Skeletal muscle tissue (tissue), 4 donors: ENCODE data around the gene KCTD16. TPM values are rescaled to one million over a fixed set of nuclear protein-coding genes. Genes with fewer than 3 reads are reported as not detected.

Experiments used
- H3K27ac ChIP-seq: one replicate; pipeline ENCODE4 v1.7.0; 2013; ENCODE audit warnings: mild to moderate bottlenecking, low read depth, low read length, inconsistent platforms
- H3K27me3 ChIP-seq, 3 donors: one replicate each; pipeline ENCODE4 v1.7.0; 2013; ENCODE audit warnings: low read length in 3 of 3; ENCODE audit not compliant: control insufficient read depth in 3 of 3, insufficient read depth in 3 of 3
- H3K36me3 ChIP-seq, 3 donors: one replicate each; pipeline ENCODE4 v1.7.0; 2013; ENCODE audit warnings: low read length in 3 of 3; ENCODE audit not compliant: control insufficient read depth in 3 of 3, insufficient read depth in 3 of 3
- H3K4me1 ChIP-seq, 3 donors: one replicate each; pipeline ENCODE4 v1.7.0; 2013; ENCODE audit warnings: low read length in 3 of 3, mild to moderate bottlenecking in 3 of 3; ENCODE audit not compliant: control insufficient read depth in 3 of 3, insufficient read depth in 3 of 3
- H3K4me3 ChIP-seq, 3 donors: one replicate each; pipeline ENCODE4 v1.7.0; 2013; ENCODE audit warnings: low read length in 3 of 3
- H3K9ac ChIP-seq, 3 donors: one replicate each; pipeline ENCODE4 v1.7.0; 2013; ENCODE audit warnings: low read length in 3 of 3, mild to moderate bottlenecking in 3 of 3, moderate library complexity in 2 of 3, low read depth in 1 of 3
- H3K9me3 ChIP-seq, 3 donors: one replicate each; pipeline ENCODE4 v1.7.0; 2013; ENCODE audit warnings: low read length in 3 of 3; ENCODE audit not compliant: control insufficient read depth in 3 of 3
- total RNA-seq: library from RNA; depleted of rRNA; stranded (reverse); fragments of >200 nt; gene quantifications from one replicate; pipeline ENCODE4 v1.2.3, GENCODE V29; 2014
- donor health status: Osteomylitis.

KCTD16 gene
- total RNA-seq, 1 donor from 2014 or later, result under 0.01 TPM

DNA sequence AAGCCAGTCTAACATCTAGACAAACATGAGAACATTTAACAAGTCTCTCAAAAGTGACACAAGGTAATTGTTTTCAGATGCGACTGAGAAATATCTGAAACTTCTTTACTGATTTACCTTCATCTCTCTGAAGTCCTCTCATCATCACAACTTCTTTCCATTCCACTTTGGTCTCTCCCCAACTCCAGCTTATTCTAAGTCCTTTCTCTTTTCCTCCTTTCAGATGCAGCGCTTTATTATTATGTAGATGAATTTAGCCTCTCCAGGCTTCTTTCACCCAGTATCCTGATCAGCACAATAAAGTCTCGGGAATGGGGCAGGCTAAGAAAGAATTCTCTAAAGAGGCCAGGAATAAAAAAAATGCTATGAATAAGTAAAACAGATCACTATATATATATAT is 128.0 kb downstream of the KCTD16 start:
- Histone ChIP-seq H3K4me1 (no peaks in the 10 kb centered on the region), H3K36me3 (no peaks in the 10 kb centered on the region), H3K27me3 (no peaks in the 10 kb centered on the region), H3K4me3 (no peak overlapping the region), H3K27ac (no peak overlapping the region), H3K9me3 (no peaks in the 10 kb centered on the region), H3K9ac (no peak overlapping the region)

DNA sequence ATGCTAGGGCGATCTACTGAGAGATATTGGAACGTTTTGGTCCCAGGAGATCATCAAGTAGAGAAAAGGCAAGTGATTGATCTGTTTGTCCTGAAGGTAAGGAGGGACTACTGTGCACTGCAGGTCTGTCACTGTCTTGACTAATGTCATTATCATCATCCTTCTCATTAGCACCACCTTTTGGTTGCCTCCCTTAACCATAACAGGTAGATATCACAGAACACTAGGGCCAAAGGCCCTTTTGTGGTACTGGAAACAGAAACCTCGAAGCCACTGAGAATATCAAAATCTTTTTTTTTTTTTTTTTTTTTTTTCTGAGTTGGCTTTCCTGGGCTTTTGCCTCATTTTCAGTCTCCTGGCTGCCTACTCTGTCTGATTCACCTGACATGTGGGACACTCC is 134.0 kb downstream of the KCTD16 start:
- Histone ChIP-seq H3K27ac (no peak overlapping the region), H3K9ac (no peak overlapping the region), H3K4me3 (no peak overlapping the region), H3K4me1 (no peaks in the 10 kb centered on the region), H3K27me3 (no peaks in the 10 kb centered on the region), H3K36me3 (no peaks in the 10 kb centered on the region), H3K9me3 (no peaks in the 10 kb centered on the region)

DNA sequence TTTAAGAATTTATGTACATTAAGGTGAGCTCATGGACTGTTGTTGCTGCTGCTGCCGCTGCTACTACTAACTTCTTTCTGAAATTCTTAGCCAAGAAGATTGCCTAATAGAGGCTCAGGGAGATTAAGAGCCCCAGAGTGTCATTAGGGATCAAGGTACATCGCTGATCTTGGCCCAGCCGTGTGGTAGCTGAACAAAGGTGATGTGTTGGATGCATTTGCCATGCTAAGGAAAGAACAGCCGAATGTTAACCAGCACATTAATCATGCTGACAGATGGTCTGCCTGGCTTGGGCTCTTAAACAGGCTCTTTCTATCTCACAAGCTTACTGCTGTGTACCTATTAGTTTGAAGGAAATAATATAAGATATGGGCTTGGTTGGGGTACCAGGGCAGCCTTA is 137.1 kb downstream of the KCTD16 start:
- no peaks in the 10 kb centered on the region for H3K9me3 ChIP-seq
- no peak overlapping the region for H3K9ac ChIP-seq
- H3K27ac ChIP-seq, result no peak overlapping the region
- no peaks in the 10 kb centered on the region for H3K36me3 ChIP-seq
- no peak overlapping the region for H3K4me3 ChIP-seq
- no peaks in the 10 kb centered on the region for H3K27me3 ChIP-seq
- H3K4me1 ChIP-seq, result no peaks in the 10 kb centered on the region

DNA sequence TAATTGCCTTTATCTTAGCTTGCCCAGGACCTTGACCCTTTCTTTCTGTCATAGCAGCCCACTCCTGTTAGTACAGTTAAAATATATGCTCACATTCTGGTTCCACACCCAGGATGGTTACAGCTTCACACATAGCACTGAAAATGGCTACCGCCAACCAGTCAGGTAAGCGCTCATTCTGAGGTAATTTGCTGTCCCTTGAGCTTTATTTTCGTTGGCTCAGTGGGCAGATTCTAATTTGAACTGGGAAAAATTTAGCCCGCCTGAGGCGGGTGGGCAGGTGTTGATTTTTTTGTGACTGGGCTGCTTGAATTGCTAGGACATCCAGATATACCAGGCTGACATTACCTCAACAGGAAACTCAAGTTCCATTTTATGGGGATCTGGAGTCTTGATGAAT is 137.5 kb downstream of the KCTD16 start:
- Histone ChIP-seq H3K36me3 (no peaks in the 10 kb centered on the region), H3K27ac (no peak overlapping the region), H3K4me3 (no peak overlapping the region), H3K9ac (no peak overlapping the region), H3K27me3 (no peaks in the 10 kb centered on the region), H3K4me1 (no peaks in the 10 kb centered on the region), H3K9me3 (no peaks in the 10 kb centered on the region)

DNA sequence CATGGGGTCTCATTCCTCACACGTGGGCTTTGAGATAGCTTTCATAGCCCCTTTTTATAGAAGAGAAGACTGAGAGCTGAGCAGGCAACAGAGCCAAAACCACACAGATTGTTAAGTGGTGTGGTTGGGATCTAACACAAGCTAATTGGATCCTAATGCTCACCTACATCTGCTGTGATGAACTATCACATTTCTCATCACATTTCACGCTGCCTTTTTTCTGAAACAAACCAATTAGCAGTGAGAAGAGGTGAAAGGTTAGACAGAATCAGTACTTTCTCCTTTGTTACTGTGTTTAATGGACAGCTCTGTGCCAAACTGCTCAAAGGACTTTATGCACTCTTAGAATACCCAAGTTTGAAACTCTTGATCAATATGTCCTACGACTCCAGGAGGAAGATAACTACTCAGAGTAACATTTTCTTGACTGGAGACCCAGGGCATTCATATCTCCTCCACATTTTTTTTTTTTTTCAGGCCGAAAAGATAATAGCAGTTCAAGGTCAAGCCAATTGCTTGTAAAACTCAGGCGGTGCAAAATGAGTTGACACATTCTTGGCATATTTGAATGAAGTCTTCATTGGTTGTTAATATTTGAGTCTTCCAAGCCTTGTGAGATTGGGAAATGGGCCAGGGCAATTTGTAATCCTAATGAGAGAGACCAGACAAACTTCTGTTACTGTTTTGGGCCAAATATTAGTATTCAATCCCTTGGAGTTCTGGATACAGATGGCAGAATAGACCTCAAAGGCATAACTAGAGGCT is 138.4 kb downstream of the KCTD16 start:
- Histone ChIP-seq H3K9me3 (no peaks in the 10 kb centered on the region), H3K4me3 (no peak overlapping the region)

DNA sequence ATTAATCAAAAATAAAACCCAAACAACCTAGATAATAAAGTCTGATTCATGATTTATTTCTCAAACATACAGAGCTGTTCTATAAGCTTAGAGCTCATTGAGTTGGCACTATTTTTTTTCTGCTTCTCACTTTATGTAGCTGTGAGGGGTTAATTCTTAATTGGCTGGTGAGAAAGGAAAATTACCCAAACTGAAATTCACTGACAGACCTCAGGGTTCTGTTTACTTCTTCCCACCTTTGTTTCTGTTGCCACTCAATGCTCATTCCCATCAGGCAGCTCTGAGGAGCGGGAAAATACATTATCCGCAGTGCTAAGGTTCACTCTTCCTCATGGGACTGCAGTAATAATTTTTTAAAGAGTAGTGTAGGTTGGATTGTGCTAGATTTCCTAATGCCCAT is 139.9 kb downstream of the KCTD16 start:
- no peaks in the 10 kb centered on the region for H3K4me1 ChIP-seq
- no peak overlapping the region for H3K27ac ChIP-seq
- no peaks in the 10 kb centered on the region for H3K9me3 ChIP-seq
- no peak overlapping the region for H3K4me3 ChIP-seq
- H3K36me3 ChIP-seq, result no peaks in the 10 kb centered on the region
- no peaks in the 10 kb centered on the region for H3K27me3 ChIP-seq
- no peak overlapping the region for H3K9ac ChIP-seq

More for the DNA sequence above, 138.4 kb downstream of the KCTD16 start:
- no peak overlapping the region for H3K9ac ChIP-seq
- H3K4me1 ChIP-seq, result no peaks in the 10 kb centered on the region
- H3K27ac ChIP-seq, result no peak overlapping the region
- no peaks in the 10 kb centered on the region for H3K36me3 ChIP-seq
- no peaks in the 10 kb centered on the region for H3K27me3 ChIP-seq

DNA sequence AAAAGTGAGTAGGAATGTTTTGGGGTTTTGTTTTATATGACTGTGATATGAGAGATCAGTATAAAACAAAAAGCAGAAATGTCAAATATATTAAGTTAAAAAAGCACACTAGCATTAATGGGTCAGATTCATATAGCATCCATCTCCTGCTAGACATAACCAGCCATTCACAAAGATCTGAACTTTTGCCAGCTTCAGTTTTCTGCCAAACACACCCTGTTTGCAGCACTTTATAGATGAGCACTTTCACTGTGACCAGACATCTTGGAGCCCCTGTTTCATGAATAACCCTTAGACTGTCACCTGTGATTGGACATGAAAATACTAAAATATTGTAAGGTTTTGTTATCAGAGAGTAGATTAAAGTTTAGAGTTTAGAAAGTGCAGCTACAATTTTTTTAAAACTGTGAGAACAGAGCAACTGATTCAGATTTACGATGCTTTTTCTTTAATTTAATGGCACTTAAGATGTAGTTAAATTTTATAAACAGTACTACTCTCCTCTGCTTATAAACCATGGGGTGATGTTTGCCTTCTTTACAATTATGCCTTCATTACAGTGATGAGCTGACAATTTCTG is 142.6 kb downstream of the KCTD16 start:
- no peaks in the 10 kb centered on the region for H3K36me3 ChIP-seq
- H3K9me3 ChIP-seq, result no peaks in the 10 kb centered on the region
- H3K4me1 ChIP-seq, result no peaks in the 10 kb centered on the region
- no peak overlapping the region for H3K9ac ChIP-seq
- H3K27me3 ChIP-seq, result no peaks in the 10 kb centered on the region
- H3K4me3 ChIP-seq, result no peak overlapping the region
- H3K27ac ChIP-seq, result no peak overlapping the region

DNA sequence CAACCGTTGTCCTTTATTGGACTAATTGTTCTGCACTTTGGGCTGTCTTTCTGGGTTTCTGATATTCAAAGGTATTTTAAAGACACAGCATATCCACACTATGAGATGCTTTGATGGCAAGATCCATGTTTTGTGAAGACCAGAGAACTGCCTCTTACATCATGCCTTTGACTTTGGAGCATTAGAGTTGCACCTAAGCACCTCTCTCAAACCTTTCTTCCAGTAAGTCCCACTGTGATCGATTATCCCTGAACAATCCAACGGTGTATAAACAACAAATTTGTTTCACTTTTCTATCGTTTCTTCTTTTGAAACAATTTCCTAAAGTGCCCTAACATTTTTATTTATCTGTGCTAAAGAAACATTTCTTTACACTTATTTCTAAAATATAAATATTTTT is 144.4 kb downstream of the KCTD16 start:
- Histone ChIP-seq H3K27ac (no peak overlapping the region), H3K27me3 (no peaks in the 10 kb centered on the region), H3K9ac (no peak overlapping the region), H3K4me3 (no peak overlapping the region), H3K9me3 (no peaks in the 10 kb centered on the region), H3K36me3 (no peaks in the 10 kb centered on the region), H3K4me1 (no peaks in the 10 kb centered on the region)

DNA sequence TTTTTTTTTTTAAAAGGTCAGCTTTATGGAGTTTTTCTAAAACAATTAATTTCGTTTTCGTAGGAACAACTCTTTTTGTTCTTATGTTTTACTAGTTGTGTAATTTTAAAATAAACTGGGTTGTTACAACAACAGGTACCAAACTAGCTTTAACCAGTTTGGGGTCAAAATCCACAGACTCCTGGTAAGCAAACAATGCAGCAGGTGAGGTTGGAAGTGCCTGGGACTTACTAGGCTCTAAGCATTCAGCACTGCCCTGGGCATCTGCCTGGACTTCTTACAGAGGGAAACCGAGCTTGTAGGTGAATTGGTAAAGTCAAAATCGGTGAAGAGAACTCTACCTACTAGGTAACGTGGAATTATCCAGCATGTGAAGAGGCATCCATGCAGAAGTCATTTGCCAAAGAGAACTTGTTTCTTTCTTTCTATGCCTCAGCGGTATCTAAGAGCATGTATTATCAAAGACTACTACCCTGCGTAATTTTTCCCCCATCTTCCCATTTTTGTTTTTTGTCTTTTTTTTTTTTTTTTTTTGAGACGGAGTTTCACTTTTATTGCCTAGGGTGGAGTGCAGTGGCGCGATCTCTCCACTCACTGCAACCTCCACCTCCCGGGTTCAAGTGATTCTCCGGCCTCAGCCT is 145.4 kb downstream of the KCTD16 start:
- no peaks in the 10 kb centered on the region for H3K27me3 ChIP-seq
- H3K9ac ChIP-seq, result no peak overlapping the region
- H3K27ac ChIP-seq, result no peak overlapping the region
- no peaks in the 10 kb centered on the region for H3K9me3 ChIP-seq
- no peak overlapping the region for H3K4me3 ChIP-seq
- no peaks in the 10 kb centered on the region for H3K36me3 ChIP-seq
- H3K4me1 ChIP-seq, result no peaks in the 10 kb centered on the region

DNA sequence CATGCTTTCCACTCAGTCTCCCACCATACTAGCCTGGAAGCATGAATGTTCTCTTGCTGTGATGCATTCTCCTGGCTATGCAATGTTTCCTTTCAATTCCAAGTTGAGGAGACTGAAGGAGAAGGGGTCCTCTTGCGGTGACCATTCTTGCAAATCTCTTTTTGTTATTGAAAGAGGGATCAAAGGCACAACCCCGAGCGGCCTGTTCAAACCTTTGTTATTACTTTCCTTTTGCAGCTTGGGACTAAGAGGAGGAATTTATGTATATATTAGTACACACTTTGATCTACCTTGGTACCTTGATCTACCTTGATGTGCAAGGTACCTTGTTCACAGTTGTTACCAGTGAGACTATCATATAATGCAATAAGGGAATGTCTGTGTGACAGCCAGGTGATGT is 147.3 kb downstream of the KCTD16 start:
- H3K27me3 ChIP-seq, result no peaks in the 10 kb centered on the region
- H3K4me1 ChIP-seq, result no peaks in the 10 kb centered on the region
- H3K4me3 ChIP-seq, result no peak overlapping the region
- H3K9ac ChIP-seq, result no peak overlapping the region
- no peaks in the 10 kb centered on the region for H3K36me3 ChIP-seq
- no peaks in the 10 kb centered on the region for H3K9me3 ChIP-seq
- no peak overlapping the region for H3K27ac ChIP-seq
